T-helper 2 cell treated with Interferon-gamma antibody and Interleukin-4, amounts not matched to agents 100 ng/mL and 5 ng/mL, for 36 hours (primary cell): Measurements from ENCODE around the gene HPS6. TPM values are rescaled to one million over a fixed set of nuclear protein-coding genes. Genes with fewer than 3 reads are reported as not detected.

Source experiments
- intact Hi-C: fragments of 100-400 bp; cut with micrococcal nuclease; formaldehyde crosslinking; loops from one replicate; pipeline ENCODE4 v1.15.1; 2023
- total RNA-seq: library from RNA; stranded (reverse); gene quantifications from 2 replicates; pipeline ENCODE4 v1.2.3, GENCODE V29; 2022

The HPS6 gene
- total RNA-seq, 1 donor from 2014 or later: 22.1 TPM

GRCh38 chr10:102115775-102116174, 50.6 kb downstream of the HPS6 start:
- intact Hi-C loops: loop anchor here (1.0 to 5.0 kb wide), 4 partner anchors 17 to 387 kb away; partner anchors contain the start of genes ACTR1A, HPS6 and SUFU

- intact Hi-C loops: loop anchor here (5.0 kb wide), 3 partner anchors 49 to 386 kb away; partner anchors contain the start of genes ACTR1A, HPS6 and SUFU
These were observed 51.5 kb downstream of the HPS6 start for GRCh38 chr10:102116656-102117055.

Other genes with a start within 250 kb of the HPS6 start
- 128 and 129 TPM in 2 replicates for gene OGA, start 246.9 kb upstream of the HPS6 start, total RNA-seq
- gene KCNIP2, start 221.5 kb upstream of the HPS6 start, total RNA-seq: 4.2 and 4.6 TPM in 2 replicates
- gene ARMH3, start 9.2 kb upstream of the HPS6 start, total RNA-seq: 23.8 and 26.4 TPM in 2 replicates
- 72.5 and 76.0 TPM in 2 replicates for gene LDB1, start 55.0 kb downstream of the HPS6 start, total RNA-seq
- gene PPRC1, start 67.7 kb downstream of the HPS6 start, total RNA-seq: 62.6 and 70.4 TPM in 2 replicates
- gene NOLC1, start 87.0 kb downstream of the HPS6 start, total RNA-seq: 109 and 117 TPM in 2 replicates
- gene ELOVL3, start 160.9 kb downstream of the HPS6 start, total RNA-seq: not detected in 2 replicates
- not detected in 2 replicates for gene PITX3, start 176.2 kb downstream of the HPS6 start, total RNA-seq
- 51.5 and 51.8 TPM in 2 replicates for gene GBF1, start 180.2 kb downstream of the HPS6 start, total RNA-seq